ENCODE data around the gene KMO.

DNA sequence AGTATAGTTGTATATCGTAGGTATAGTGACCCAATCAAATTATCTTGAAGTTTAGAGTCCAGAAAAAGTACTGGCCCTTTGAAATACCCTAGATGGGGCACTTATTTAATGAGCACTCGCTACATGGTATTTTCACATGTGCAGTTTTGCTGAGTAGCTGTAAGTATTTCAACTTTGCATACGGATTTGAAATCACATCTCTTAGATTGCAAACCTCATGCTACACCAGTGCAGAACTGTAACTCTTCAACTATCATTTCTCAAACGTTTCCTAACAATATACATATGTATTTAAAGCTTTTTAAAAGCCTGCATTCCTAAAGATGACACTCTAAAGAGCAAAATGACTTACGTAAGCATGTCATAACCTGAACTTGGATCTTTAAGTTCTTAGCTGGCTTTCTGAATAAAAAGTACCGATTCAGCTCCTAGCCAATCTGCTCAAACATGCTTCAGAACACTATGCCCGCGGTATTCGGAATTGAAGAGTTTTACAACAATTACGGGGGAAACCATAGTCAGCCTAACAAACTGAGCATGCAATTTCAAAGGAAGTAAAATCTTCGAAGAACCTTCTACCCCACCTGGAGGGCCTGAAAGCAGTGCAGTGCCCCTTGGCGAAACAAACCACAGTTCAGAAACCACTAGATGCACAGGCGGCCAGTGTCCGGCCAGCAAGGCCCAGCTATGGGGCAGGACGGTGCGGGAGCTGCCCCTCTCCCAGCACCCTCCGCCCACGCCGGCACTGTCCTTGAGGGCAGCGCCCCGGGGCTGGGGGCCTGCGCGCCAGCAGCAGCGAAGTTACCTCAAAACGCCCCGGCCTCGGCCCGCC lies 13.5 kb upstream of the KMO start:
- TF ChIP-seq CTCF (IDR thresholded peaks at IDR 0.05; ENCODE audit: low read depth, low read length) (no peak), MAX (IDR thresholded peaks at IDR 0.05; ENCODE audit: low read depth, low read length) (no peak), POLR2A (IDR thresholded peaks at IDR 0.05; ENCODE audit: extremely low read depth, insufficient read length) (no peak), MYC (IDR thresholded peaks at IDR 0.05; ENCODE audit: low read depth, low read length) (no peak)

Data from NB4 (cell line).